H1 (cell line): ENCODE data around the gene YWHAQ. TPM values are rescaled to one million over a fixed set of nuclear protein-coding genes. Genes with fewer than 3 reads are reported as not detected.

Experiments
- BRCA1 ChIP-seq: IDR thresholded peaks from 2 replicates; pipeline ENCODE4 v1.6.1; 2012; ENCODE audit warnings: low read depth, low read length, improper control_type of control experiment
- KDM5A ChIP-seq: fragments of 200-600 bp; IDR thresholded peaks from 2 replicates; pipeline ENCODE4 v1.7.1; 2012; ENCODE audit warnings: mild to moderate bottlenecking, low read length, inconsistent platforms, mixed read lengths
- POLR2AphosphoS5 ChIP-seq: IDR thresholded peaks from 2 replicates; pipeline ENCODE4 v1.6.1; 2011; ENCODE audit warnings: low read depth, low read length
- POU5F1 ChIP-seq: IDR thresholded peaks from 2 replicates; pipeline ENCODE4 v1.6.1; 2011; ENCODE audit warnings: low read depth, mild to moderate bottlenecking, low read length, moderate library complexity
- RFX5 ChIP-seq: IDR thresholded peaks from 2 replicates; pipeline ENCODE4 v1.6.1; 2011; ENCODE audit warnings: low read depth, low read length, improper control_type of control experiment, borderline replicate concordance
- SAP30 ChIP-seq: fragments of 300-600 bp; sonication (generic); IDR thresholded peaks from 2 replicates; pipeline ENCODE4 v1.7.1; 2012; ENCODE audit warnings: low read length, moderate library complexity, mild to moderate bottlenecking, inconsistent platforms; ENCODE audit not compliant: insufficient read depth, insufficient replicate concordance
- YY1 ChIP-seq: IDR thresholded peaks from 2 replicates; pipeline ENCODE4 v1.6.1; 2011; ENCODE audit warnings: low read depth, mild to moderate bottlenecking, low read length
- polyA plus RNA-seq, 7 experiments: library from polyadenylated mRNA; depleted of rRNA in 3 of 7; stranded (reverse) in 5 of 7; unstranded in 2 of 7; fragments of >200 nt in 5 of 7; fragments of 200-250 nt in 2 of 7; gene quantifications; 1 replicate in 5 of 7; 2 replicates in 1 of 7; 4 replicates in 1 of 7; pipeline versions ENCODE4 v1.2.1 to v1.2.3, GENCODE V29; 2011 to 2013; ENCODE audit warnings: missing spikeins in 2 of 7, mixed read lengths in 2 of 7
- total RNA-seq: library from RNA; stranded (reverse); fragmentation: NEBNext Ultra II Directional; extraction: Animal tissue kit (Norgen Biotek cat#: 25700); gene quantifications from 2 replicates; pipeline ENCODE4 v1.2.1, GENCODE V29; 2021

YWHAQ gene
- total and polyA plus RNA-seq, 2 of the 8 experiments (the other 6 are each of a cell fraction or from before 2014, with no cell fraction given) = 244 to 480 TPM

DNA sequence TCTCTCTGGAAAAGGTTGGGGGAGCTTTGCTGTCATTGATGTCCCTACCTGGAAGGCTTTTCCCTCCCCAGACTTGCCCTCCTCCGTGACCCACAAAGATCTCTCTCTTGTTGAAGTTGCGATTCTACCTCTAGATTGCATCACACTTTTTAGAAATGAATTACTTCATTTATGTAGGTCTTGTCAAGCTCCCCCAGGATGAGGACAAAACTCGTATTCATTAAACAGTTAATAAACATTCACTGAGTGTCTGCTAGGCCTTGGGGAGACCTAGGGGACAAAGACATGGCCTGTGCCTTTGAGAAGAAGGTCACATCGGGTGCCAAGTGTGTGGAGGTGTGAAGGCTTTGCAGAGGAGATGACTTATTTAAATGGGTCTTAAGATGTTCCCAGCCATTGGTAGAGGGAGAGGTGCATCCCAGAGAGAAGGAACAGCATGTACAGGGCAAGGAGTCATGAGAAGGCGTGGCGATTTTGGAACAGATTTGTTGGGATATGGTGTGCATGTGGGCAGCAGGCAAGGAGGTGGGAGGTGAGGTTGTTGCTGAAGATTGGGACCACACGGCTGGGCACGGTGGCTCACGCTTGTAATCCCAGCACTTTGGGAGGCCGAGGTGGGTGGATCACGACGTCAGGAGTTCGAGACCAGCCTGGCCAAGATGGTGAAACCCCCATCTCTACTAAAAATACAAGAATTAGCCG lies 9.8 kb upstream of the YWHAQ start (continued):
- TF ChIP-seq RFX5 = no peak
- TF ChIP-seq SAP30 = no peak
- TF ChIP-seq KDM5A = no peak
- no peak for TF ChIP-seq YY1
- no peak for TF ChIP-seq BRCA1
- no peak for TF ChIP-seq POU5F1
- TF ChIP-seq POLR2AphosphoS5 = no peak
